Measurements from ENCODE around the gene SEMA4G.

Gene SEMA4G

GRCh38 chr10:101003639-101004206, 34.4 kb downstream of the SEMA4G start:
- TF ChIP-seq CTCF (IDR thresholded peaks at IDR 0.05; ENCODE audit: low read depth, low read length) = no peak

GRCh38 chr10:101005361-101005760, 36.1 kb downstream of the SEMA4G start:
- no peak for DNase-seq (ENCODE audit: extremely low read depth, low read depth)
- TF ChIP-seq CTCF (IDR thresholded peaks at IDR 0.05; ENCODE audit: low read depth, low read length) = no peak

More at GRCh38 chr10:101003639-101004206, 34.4 kb downstream of the SEMA4G start:
- DNase-seq (ENCODE audit: extremely low read depth, low read depth) = no peak

- TF ChIP-seq CTCF (IDR thresholded peaks at IDR 0.05; ENCODE audit: low read depth, low read length) = no peak
Measured at GRCh38 chr10:101005869-101006567, 36.7 kb downstream of the SEMA4G start.

GRCh38 chr10:101006593-101007098, 37.3 kb downstream of the SEMA4G start:
- TF ChIP-seq CTCF (IDR thresholded peaks at IDR 0.05; ENCODE audit: low read depth, low read length) = no peak
- no peak for DNase-seq (ENCODE audit: extremely low read depth, low read depth)

More at GRCh38 chr10:101005869-101006567, 36.7 kb downstream of the SEMA4G start:
- DNase-seq (ENCODE audit: extremely low read depth, low read depth) = no peak

DNA sequence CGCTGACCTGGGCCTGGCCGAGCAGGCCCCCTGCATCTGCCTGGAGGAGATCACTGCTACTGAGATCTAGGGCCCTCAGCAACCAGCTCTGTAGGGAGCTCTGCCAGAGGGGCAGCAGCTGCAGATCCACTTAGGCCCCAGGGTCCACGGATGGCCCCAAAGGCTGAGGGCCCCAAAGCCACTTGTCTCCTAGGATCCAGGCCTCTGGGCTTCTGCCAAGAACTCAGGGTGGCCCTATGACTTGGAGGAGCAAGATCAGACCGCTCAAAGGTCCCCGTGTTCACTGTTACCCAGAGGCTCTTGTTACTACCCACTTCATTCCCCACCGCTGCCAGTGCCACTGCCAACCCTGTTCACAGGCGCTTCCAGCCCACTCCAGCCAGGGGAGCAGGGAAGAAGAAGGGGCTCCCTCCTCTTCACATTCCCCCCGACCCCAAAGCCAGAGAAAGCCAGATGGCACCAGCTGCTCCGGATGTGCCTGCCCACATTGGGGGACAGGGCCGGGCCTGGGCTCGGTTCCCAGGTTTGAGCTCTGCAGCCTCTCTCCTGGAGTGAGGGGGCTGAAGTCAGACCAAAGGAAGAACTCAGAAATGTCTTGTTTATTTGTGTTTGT, 37.9 kb downstream of the SEMA4G start:
- no peak for TF ChIP-seq CTCF (IDR thresholded peaks at IDR 0.05; ENCODE audit: low read depth, low read length)
- no peak for DNase-seq (ENCODE audit: extremely low read depth, low read depth)

GRCh38 chr10:101007915-101008822, 38.9 kb downstream of the SEMA4G start:
- TF ChIP-seq CTCF (IDR thresholded peaks at IDR 0.05; ENCODE audit: low read depth, low read length) = no peak
- DNase-seq (ENCODE audit: extremely low read depth, low read depth) = no peak

Measured in AG09319 (cell line).